ENCODE results near the gene PTGIS.

The PTGIS gene

GRCh38 chr20:49560186-49560585, 7.8 kb downstream of the PTGIS start:
- H3K36me3 ChIP-seq (replicated peaks), result peaks cover 4% of the 10 kb centered on the region
- TF ChIP-seq CTCF (IDR thresholded peaks at IDR 0.05; ENCODE audit: low read depth, low read length, missing control alignments), result no peak
- DNase-seq, result no peak
- H3K27ac ChIP-seq, result no peak overlapping the region
- no peaks in the 10 kb centered on the region for H3K27me3 ChIP-seq (replicated peaks)
- no peak overlapping the region for H3K4me3 ChIP-seq (ENCODE audit: low read depth, low read length)
- in situ Hi-C loops (cut with HindIII; ENCODE audit: low pct_ligation_motif_present, low sequenced_read_pairs), result no loop called here

- Histone ChIP-seq H3K4me3 (ENCODE audit: low read depth, low read length) (no peak overlapping the region), H3K27me3 (replicated peaks) (no peaks in the 10 kb centered on the region), H3K36me3 (replicated peaks) (peaks cover 4% of the 10 kb centered on the region), H3K27ac (no peak overlapping the region)
- in situ Hi-C loops (cut with HindIII; ENCODE audit: low pct_ligation_motif_present, low sequenced_read_pairs), result no loop called here
- no peak for DNase-seq
- no peak for TF ChIP-seq CTCF (IDR thresholded peaks at IDR 0.05; ENCODE audit: low read depth, low read length, missing control alignments)
Measured at GRCh38 chr20:49559411-49560081, 8.4 kb downstream of the PTGIS start.

GRCh38 chr20:49558826-49559225, 9.1 kb downstream of the PTGIS start:
- no peak overlapping the region for H3K4me3 ChIP-seq (ENCODE audit: low read depth, low read length)
- no peak overlapping the region for H3K27ac ChIP-seq

GRCh38 chr20:49557449-49557848, 10.5 kb downstream of the PTGIS start:
- Histone ChIP-seq H3K27ac (no peak overlapping the region), H3K27me3 (replicated peaks) (no peaks in the 10 kb centered on the region), H3K4me3 (ENCODE audit: low read depth, low read length) (no peak overlapping the region), H3K36me3 (replicated peaks) (peaks cover 4% of the 10 kb centered on the region)
- in situ Hi-C loops (cut with HindIII; ENCODE audit: low pct_ligation_motif_present, low sequenced_read_pairs), result no loop called here
- no peak for TF ChIP-seq CTCF (IDR thresholded peaks at IDR 0.05; ENCODE audit: low read depth, low read length, missing control alignments)
- DNase-seq, result no peak

More at GRCh38 chr20:49558826-49559225, 9.1 kb downstream of the PTGIS start:
- TF ChIP-seq CTCF (IDR thresholded peaks at IDR 0.05; ENCODE audit: low read depth, low read length, missing control alignments), result no peak
- Histone ChIP-seq H3K36me3 (replicated peaks) (peaks cover 4% of the 10 kb centered on the region), H3K27me3 (replicated peaks) (no peaks in the 10 kb centered on the region)
- DNase-seq, result no peak
- in situ Hi-C loops (cut with HindIII; ENCODE audit: low pct_ligation_motif_present, low sequenced_read_pairs), result no loop called here

GRCh38 chr20:49556621-49557020, 11.3 kb downstream of the PTGIS start:
- in situ Hi-C loops (cut with HindIII; ENCODE audit: low pct_ligation_motif_present, low sequenced_read_pairs), result no loop called here
- H3K27ac ChIP-seq, result no peak overlapping the region

More at GRCh38 chr20:49556621-49557020, 11.3 kb downstream of the PTGIS start:
- no peaks in the 10 kb centered on the region for H3K27me3 ChIP-seq (replicated peaks)
- DNase-seq, result no peak
- H3K36me3 ChIP-seq (replicated peaks), result peaks cover 4% of the 10 kb centered on the region
- no peak overlapping the region for H3K4me3 ChIP-seq (ENCODE audit: low read depth, low read length)
- no peak for TF ChIP-seq CTCF (IDR thresholded peaks at IDR 0.05; ENCODE audit: low read depth, low read length, missing control alignments)
